SW480 (cell line): ENCODE measurements around the gene C12orf43.

ENCODE experiments used
- DNase-seq: peaks from one replicate; pipeline ENCODE4 v3.0.0-alpha.2; 2016; ENCODE audit warnings: low spot score

C12orf43 gene

DNA sequence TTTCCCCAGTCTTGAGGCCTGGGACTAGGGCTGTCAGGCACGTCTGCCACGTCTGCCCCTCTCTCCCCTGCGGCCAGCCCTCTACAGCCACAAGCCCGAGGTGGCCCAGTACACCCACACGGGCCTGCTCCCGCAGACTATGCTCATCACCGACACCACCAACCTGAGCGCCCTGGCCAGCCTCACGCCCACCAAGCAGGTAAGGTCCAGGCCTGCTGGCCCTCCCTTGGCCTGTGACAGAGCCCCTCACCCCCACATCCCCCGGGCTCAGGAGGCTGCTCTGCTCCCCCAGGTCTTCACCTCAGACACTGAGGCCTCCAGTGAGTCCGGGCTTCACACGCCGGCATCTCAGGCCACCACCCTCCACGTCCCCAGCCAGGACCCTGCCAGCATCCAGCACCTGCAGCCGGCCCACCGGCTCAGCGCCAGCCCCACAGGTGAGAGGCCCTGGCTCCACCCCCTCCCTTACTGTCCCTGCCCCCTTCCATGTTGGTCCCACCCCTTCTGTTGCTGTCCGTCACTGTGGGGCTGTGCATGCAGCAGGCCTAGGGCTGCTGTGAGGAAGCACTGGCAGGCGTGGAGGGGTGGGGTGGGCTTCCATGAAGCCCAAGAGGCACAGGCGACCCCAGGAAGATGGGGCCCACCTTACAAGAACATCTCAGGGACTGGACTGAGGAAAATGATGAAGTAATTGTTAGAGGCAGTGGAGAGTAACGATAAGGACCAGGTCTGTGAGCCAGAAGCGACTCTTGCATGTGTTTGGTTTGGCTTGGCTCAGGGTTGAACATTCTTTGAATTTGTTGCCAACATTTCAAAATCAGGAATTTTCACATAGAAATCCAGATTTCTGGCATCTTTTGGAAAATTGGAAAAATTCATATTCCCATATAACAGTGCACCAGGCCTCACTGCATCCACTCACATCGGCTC, 16.8 kb downstream of the C12orf43 start:
- DNase-seq: no peak

DNA sequence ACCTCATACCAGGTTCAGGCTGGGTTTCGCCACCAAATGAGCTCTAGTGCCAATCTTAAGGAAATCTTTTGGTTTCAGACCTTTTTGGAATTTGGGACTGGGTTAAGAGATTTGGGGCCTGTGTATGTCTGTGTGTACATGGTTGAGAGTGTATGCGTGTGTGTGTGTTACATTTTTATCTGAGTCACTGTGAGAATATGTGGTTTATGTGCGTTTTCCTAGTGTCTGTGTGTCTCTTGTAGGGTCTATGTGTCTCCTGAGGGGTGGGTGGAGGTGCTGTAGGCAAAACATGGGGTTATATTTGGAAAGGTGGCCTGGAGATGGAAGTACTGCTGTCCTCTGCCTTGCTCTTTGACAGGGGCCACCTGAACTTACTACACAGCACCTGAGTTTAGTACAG, 17.9 kb downstream of the C12orf43 start:
- no peak for DNase-seq

DNA sequence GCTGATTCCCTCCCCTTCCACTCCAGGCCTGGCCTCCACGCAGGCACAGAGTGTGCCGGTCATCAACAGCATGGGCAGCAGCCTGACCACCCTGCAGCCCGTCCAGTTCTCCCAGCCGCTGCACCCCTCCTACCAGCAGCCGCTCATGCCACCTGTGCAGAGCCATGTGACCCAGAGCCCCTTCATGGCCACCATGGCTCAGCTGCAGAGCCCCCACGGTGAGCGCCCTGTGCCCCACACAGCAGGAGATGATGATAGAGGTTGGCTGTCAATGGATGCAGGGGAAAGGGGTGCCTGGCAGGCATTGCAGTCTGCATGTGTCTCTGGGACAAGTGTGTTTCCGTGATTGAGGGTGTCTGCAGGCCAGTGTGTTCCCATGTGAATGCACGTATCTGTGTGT, 18.8 kb downstream of the C12orf43 start:
- DNase-seq: no peak

DNA sequence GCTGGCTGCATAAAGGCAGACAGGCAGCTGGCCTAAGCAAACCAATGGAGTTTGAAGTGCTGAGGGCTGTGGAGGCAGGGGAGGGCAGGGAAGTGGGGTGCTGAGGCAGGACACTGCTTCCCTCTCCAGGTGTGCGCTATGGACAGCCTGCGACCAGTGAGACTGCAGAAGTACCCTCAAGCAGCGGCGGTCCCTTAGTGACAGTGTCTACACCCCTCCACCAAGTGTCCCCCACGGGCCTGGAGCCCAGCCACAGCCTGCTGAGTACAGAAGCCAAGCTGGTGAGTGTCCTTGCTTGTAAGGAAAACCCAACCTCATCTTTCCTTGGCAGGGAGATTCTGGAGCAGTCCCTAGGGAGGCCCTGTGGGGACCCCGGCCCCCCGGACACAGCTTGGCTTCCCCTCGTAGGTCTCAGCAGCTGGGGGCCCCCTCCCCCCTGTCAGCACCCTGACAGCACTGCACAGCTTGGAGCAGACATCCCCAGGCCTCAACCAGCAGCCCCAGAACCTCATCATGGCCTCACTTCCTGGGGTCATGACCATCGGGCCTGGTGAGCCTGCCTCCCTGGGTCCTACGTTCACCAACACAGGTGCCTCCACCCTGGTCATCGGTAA, 20.0 kb downstream of the C12orf43 start:
- no peak for DNase-seq

DNA sequence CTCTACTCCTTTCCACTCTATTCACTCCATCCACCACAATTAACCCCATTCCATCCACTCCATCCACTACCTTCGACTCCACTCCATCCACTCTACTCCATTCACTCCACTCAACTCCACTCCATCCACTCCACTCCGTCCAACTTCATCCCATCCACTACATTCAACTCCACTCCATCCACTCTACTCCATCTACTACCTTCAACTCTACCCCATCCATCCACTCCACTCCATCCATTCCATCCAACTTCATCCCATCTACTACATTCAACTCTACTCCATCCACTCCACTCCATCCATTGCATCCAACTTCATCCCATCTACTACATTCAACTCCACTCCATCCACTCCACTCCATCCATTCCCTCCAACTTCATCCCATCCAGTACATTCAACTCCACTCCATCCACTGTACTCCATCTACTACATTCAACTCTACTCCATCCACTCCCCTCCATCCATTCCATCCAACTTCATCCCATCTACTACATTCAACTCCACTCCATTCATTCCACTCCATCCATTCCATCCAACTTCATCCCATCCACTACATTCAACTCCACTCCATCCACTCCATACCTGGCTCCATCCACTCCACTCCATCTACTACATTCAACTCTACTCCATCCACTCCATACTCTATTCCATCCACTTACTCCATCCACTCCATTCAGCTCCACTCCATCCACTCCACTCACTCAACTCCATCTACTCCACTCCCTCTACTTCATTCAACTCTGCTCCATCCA, 21.5 kb downstream of the C12orf43 start:
- DNase-seq: no peak

DNA sequence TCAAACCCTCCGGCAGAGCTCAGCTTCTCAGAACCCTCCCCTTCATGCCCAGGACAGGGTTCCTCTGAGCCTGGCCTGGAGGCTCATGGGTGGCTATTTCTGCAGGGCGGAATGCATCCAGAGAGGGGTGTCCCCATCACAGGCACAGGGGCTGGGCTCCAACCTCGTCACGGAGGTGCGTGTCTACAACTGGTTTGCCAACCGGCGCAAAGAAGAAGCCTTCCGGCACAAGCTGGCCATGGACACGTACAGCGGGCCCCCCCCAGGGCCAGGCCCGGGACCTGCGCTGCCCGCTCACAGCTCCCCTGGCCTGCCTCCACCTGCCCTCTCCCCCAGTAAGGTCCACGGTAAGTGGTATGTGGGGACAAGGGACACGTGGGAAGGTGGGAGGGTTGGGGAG, 22.2 kb downstream of the C12orf43 start:
- no peak for DNase-seq

DNA sequence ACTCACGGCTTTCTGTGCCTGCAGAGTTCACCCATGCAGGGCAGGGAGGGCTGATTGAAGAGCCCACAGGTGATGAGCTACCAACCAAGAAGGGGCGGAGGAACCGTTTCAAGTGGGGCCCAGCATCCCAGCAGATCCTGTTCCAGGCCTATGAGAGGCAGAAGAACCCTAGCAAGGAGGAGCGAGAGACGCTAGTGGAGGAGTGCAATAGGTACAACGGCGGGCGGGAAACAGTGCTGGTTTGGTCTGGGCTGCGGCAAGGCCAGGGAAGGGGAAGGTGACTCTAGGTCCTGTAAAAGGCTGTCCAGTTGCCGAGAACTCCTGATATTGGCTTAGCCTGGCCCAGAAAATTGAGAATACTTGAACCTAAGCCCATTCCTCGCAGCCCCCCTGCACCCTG, 22.8 kb downstream of the C12orf43 start:
- no peak for DNase-seq

DNA sequence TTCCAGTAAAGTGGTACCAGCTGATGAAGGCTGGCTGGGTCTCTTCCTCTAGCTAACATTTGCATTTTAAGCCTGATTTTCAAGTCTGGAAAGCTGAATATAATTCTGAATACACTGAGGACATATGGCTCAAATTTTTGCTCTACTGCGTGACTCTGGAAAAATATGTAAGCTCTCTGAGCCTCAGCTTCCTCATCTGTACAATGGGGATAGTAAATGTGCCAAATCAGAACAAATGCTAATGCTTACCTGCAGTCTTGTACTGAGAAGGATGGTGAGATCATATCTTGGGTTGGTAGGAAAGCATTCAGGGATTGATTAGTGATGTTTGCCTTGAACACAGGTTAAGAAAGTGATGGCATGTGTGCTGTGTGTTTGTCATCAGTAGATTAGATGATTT, 23.3 kb downstream of the C12orf43 start:
- DNase-seq: no peak

DNA sequence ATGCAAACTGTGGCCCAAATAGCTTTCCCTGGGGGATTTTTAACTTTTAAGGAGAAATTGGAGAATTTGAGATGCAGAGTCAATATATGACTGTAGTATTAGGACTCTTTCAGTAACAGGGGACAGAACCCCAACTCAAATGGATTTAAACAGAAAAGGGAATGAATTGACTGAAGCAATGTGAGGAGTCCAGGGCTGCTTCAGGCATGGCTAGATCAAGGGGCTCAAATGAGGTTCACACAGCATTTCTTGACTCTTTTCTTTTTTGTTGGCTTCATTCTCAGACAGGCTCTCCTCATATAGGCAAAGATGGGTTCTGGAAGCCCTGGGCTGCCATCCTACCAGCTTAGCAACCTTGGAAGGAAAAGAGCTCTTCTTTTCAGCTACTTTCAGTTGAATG, 24.3 kb downstream of the C12orf43 start:
- DNase-seq: no peak

DNA sequence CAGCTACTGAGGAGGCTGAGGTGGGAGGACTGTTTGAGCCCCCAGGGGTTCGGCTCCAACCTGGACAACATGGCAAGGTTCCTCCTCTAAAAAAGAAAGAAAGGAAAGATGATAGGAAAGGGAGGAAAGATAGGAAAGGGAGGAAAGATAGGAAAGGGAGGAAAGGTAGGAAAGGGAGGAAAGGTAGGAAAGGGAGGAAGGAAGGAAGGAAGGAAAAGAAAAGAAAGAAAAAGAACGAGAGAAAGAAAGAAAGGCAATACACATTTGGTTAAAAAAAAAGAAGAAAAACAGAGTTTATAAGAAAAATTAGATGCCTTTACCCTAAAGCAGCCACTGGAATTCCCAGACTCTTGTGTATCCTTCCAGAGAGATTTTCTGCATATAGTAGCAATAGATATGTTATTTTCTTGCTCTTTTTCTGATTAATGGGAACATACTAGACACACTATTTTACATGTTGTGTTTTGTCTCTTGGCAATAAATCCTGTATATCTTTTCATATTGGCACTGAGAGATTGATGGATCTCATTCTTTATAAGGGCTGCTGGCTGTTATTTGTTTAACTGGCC, 25.7 kb downstream of the C12orf43 start:
- no peak for DNase-seq

DNA sequence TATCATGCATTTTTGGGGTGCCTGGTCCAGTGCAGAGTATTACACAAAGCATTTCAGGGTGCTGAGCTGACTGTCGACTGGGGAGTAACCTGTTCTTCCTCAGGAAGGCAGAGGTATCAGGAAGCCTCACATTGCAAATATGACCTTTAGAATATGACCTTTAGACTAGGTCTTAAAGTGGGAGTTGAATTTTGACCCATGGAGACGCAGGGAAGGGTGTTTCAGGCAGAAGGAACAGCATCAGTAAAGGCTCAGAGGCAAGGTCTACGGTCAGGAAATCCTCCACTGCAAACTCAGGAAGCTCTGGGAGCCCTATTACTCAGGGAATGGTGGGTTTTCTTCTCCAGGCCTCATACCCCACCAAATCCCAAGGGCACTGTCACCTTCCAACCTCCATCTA, 26.6 kb downstream of the C12orf43 start:
- no peak for DNase-seq

DNA sequence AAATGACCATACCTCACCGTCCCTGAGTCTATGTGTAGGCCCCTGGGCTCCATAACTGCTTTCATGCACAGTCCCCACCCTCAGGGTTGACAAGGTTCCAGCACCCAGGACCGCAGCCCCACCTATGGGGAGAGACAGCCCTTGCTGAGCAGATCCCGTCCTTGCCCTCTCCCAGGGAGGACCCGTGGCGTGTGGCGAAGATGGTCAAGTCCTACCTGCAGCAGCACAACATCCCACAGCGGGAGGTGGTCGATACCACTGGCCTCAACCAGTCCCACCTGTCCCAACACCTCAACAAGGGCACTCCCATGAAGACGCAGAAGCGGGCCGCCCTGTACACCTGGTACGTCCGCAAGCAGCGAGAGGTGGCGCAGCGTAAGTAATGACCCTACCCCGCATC, 27.6 kb downstream of the C12orf43 start:
- no peak for DNase-seq

DNA sequence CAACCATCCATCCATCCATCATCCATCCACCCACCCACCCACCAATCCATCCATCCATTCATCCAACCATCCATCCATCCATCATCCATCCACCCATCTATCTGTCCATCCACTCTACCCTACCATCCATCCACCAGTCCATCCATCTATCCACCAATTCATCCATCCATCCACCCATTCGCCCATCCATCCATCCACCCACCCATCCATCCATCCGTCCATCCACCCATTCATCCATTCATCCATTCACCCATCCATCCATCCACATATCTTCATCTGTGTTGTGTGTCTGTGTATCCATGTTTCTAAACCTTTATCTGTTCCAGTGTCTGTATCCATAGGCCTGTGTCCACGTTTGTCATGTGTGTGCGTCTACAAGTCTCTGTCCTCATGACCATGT, 28.1 kb downstream of the C12orf43 start:
- DNase-seq: no peak

DNA sequence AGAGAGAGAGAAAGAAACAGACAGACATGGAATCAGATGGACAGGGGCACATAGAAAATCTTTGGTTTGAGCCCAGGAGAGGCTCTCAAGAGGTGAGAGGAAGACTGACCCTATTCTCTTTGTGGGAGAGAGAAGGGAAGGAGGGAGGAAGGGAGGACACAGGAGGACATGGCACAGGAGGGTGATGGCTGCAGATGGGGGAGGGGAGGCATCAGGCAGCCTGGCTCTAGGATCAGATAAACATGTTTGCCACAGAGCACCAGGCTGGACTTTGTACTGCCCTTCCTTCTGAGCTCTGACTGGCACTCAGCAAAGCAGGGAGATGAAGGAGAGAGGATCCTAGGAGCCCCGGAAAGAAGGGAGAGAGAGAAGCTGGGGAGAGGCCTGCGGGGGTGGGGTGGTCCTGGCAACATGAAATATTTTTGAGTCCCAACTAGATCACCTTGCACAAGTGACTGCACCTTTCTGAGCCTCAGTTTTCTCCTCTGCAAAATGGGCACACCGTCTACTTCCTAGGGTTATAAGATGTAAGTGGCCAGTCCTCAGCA, 31.9 kb downstream of the C12orf43 start:
- peak; percentile 25 for DNase-seq

DNA sequence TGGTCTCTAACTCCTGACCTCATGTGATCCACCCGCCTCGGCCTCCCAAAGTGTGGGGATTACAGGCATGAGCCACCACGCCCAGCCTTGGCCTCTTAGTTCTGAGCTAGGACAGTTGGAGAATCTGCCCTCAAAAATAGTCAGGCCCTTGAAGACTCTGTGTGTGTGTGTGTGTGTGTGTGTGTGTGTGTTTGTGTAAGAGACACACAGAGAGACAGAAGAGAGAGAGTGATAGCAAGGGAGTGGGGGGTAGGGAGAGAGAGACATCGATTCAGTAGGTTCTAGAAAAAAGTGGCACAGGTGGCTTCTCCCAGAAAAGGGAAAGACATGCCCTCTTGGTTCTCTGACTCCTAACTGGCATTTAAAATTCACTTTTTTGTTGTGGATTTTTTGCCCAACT, 32.5 kb downstream of the C12orf43 start:
- DNase-seq: no peak

DNA sequence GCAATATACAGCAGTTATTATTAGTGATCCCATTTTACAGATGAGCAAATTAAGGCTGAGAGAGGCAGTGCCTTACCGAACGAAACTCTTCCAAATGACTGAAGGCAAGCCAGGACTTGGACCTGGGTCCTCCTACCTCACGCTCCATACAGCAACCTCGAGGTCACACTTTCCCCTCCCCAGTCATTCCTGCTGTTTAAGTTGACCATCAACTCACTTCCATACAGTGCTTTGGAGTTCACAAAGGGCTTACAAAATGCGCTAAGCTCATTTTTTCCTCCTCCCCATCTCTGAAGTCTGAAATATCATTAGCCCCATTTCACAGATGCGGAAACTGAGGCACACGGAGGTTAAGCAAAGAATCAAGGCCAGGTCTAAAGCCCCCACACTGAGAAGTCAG, 33.6 kb downstream of the C12orf43 start:
- DNase-seq: no peak

DNA sequence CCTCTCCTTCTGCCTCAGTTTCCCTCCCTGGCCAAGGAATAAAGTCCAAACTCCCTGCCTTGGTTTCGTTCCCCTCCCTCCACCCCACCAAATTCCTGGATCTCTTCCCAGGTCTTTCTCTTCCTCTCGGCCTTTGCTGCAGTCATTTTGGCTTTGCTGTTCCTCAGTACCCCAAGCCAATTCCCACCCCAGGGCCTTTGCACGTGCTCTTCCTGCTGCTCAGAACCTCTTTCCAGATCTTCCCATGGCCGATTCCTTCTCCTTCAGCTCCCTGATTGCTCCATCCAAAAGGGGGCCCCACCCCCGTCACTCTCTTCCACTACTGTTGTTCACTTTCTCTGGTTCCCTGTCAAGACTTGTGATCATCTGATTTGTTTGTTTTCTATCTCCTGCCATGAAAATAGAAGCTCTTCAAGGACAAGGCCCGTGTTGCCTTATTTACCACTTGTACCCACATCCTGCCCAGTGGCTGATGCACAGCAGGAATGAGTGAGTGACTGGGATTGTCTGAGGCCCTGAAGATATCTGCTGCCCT, 34.8 kb downstream of the C12orf43 start:
- no peak for DNase-seq

DNA sequence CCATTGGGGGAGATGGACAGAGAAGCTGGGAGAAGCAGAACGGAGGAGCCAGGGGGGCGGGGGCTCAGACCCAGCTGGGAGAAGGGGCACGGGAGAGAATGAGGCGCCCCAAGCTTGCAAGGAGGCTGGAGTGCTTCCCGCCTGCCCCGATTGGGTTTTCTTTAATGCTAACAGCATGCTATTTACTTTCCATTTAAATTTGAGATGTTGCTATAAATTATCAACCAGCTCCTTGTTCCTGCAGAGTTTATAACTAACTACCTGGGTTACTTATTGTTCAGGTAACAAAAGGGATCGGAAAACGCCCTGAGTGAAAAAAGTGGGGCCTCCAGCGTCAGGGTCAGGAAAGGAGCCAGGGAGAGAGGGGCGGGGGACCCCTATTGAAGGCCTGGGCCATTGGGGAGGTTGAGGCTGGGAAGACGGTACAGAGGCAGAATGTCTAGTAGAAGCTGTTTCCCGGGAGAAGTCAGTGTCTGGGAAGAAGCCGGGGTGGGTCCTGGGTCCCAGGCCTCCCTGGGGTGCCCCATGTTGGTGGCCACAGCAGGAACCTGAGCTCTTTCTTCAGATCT, 35.4 kb downstream of the C12orf43 start:
- DNase-seq: no peak

DNA sequence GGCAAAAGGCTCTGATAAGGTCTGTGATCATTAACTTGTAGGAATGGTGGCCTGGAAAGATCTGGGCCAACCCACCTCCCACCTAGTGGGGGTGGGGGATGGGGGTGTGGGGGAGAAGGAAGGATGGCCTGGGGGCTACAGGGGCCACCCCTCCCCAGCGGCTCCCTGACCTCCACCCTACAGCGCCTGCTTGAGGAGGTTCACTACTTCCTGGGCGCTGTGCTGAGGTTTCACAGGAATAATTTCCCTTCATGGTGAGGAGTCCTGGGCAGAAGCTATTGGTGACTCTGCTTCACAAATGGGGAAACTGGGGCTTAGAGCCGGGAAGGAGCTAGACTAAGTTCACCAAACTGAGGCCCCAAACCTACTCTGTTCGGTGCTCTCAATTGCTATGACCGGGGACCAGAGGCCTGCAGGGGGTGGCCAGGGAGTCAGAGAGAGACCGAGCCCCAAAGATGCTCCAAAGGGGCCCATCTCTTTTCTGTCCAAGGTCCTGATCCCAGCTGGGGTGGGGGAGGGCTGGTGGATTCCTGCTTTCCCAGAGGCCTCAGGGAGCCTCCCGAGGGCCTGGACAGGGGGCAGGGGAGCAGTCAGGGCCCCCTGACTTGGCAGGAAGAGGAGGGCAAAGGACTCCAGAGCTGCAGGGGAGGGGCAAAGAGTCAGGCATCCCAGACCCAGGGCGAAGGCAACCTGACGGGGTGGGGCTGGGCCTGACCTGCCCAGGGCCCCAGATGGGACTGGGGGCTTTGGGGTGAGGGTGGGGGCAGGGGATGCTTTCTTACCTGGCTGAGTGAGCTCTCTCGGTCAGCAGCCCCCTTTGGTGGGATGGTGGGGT, 36.2 kb downstream of the C12orf43 start:
- no peak for DNase-seq

DNA sequence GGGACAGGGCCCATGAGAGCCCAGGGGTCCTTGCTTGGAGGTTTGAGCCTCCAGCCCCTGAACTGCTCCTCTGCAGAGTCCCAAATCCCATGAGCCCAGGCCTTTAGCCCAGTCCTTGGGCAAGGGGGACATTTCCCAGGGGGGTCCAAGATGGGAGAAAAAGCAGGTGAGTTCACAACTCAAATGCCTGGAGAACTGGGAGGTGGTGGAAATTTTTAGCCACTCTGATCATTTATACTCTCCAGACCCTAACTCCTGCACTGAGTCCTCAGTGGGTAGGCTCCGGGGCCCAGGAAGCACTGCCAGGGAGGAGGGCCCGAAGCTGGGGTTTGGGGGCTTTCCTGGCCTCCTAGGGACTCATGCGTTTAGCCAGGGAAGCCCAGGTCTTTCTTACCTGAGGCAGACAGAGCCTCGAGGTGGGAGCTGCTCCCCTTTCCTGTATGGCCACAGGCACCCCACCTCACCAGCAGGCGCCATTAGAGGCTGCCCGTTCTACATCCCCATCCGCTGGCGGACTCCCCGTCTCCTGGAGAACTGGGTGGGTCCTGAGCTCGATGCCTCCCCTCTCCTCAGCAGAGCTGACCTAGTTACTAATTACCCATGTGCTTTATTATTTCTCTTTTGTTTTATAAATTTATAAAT, 36.9 kb downstream of the C12orf43 start:
- no peak for DNase-seq
